Renal pelvis (tissue), 4 donors: ENCODE measurements around the gene SRD5A1. TPM values are rescaled to one million over a fixed set of nuclear protein-coding genes. Genes with fewer than 3 reads are reported as not detected.
"Not testable (repeated sequence)": the region's sequence is repeated elsewhere in the genome, so short reads cannot be mapped to it uniquely, and the experiment has no call there.

Source experiments
- DNase-seq: peaks from one replicate; pipeline ENCODE4 v3.0.0-alpha.2; 2013
- polyA plus RNA-seq, 3 donors: library from polyadenylated mRNA; unstranded; fragments of 120-200 nt; gene quantifications; one replicate each; pipeline ENCODE4 v1.2.1, GENCODE V29; 2013; ENCODE audit not compliant: insufficient read length in 3 of 3

SRD5A1 gene
- polyA plus RNA-seq, 3 donors, result 11.6 to 12.5 (median 11.7) TPM

GRCh38 chr5:6636293-6636692 lies 3.1 kb downstream of the SRD5A1 start:
- DNase-seq, result no peak

- no peak for DNase-seq
Measured at GRCh38 chr5:6637022-6637421, 3.8 kb downstream of the SRD5A1 start.

GRCh38 chr5:6637590-6637989 lies 4.3 kb downstream of the SRD5A1 start:
- DNase-seq, result no peak

- DNase-seq, result no peak
Measured at GRCh38 chr5:6638236-6638635, 5.0 kb downstream of the SRD5A1 start.

- DNase-seq, result no peak
Measured at GRCh38 chr5:6642655-6643054, 9.4 kb downstream of the SRD5A1 start.

- no peak for DNase-seq
Measured at GRCh38 chr5:6644794-6645241, 11.6 kb downstream of the SRD5A1 start.

GRCh38 chr5:6645571-6646362 lies 12.5 kb downstream of the SRD5A1 start:
- DNase-seq, result not testable (repeated sequence)

GRCh38 chr5:6649186-6649585 lies 15.9 kb downstream of the SRD5A1 start:
- DNase-seq, result no peak

GRCh38 chr5:6649681-6650080 lies 16.4 kb downstream of the SRD5A1 start:
- DNase-seq, result no peak

GRCh38 chr5:6652025-6652424 lies 18.8 kb downstream of the SRD5A1 start:
- DNase-seq, result no peak

GRCh38 chr5:6655432-6655831 lies 22.2 kb downstream of the SRD5A1 start:
- DNase-seq, result no peak

- no peak for DNase-seq
Measured at GRCh38 chr5:6656680-6657079, 23.4 kb downstream of the SRD5A1 start.

GRCh38 chr5:6659941-6660684 lies 26.9 kb downstream of the SRD5A1 start:
- no peak for DNase-seq

GRCh38 chr5:6660688-6661087 lies 27.4 kb downstream of the SRD5A1 start:
- no peak for DNase-seq

GRCh38 chr5:6666762-6667161 lies 33.5 kb downstream of the SRD5A1 start:
- no peak for DNase-seq

- DNase-seq, result no peak
Measured at GRCh38 chr5:6667648-6668047, 34.4 kb downstream of the SRD5A1 start.

- DNase-seq, result not testable (repeated sequence)
Measured at GRCh38 chr5:6668717-6669116, 35.5 kb downstream of the SRD5A1 start.

GRCh38 chr5:6673031-6673430 lies 39.8 kb downstream of the SRD5A1 start:
- DNase-seq, result no peak

- no peak for DNase-seq
Measured at GRCh38 chr5:6673963-6674362, 40.7 kb downstream of the SRD5A1 start.

- no peak for DNase-seq
Measured at GRCh38 chr5:6674421-6674820, 41.2 kb downstream of the SRD5A1 start.

GRCh38 chr5:6674886-6675285 lies 41.6 kb downstream of the SRD5A1 start:
- no peak for DNase-seq

- no peak for DNase-seq
Measured at GRCh38 chr5:6675784-6676491, 42.7 kb downstream of the SRD5A1 start.

- DNase-seq, result no peak
Measured at GRCh38 chr5:6676702-6677101, 43.5 kb downstream of the SRD5A1 start.
